ENCODE data around the gene PRKN. TPM values are rescaled to one million over a fixed set of nuclear protein-coding genes. Genes with fewer than 3 reads are reported as not detected.

PRKN gene
- total RNA-seq, 1 donor from 2014 or later: 1.3 TPM

GRCh38 chr6:161522276-161522675, 1205.3 kb downstream of the PRKN start:
- no peak overlapping the region for H3K27ac Mint-ChIP-seq (ENCODE audit: unreplicated experiment)
- peaks cover 1% of the 10 kb centered on the region for H3K9me3 Mint-ChIP-seq (ENCODE audit: unreplicated experiment)
- no peak overlapping the region for H3K4me2 ChIP-seq (ENCODE audit: low read length)
- H3K4me1 ChIP-seq (ENCODE audit: insufficient read depth, low read length): no peaks in the 10 kb centered on the region
- no peak overlapping the region for H3K9ac ChIP-seq (ENCODE audit: low read length)
- TF ChIP-seq EZH2 (IDR thresholded peaks at IDR 0.05; ENCODE audit: insufficient read depth, low read length): no peak
- DNase-seq (ENCODE audit: low read depth) (no peak), FAIRE-seq (no peak)
- H3K4me3 Mint-ChIP-seq (ENCODE audit: unreplicated experiment): no peak overlapping the region
- H3K27me3 Mint-ChIP-seq (ENCODE audit: low read depth, unreplicated experiment): no peaks in the 10 kb centered on the region
- H3K27me3 ChIP-seq (ENCODE audit: insufficient read depth, low read length): no peaks in the 10 kb centered on the region
- no peaks in the 10 kb centered on the region for H3K36me3 ChIP-seq (ENCODE audit: insufficient read depth, low read length)
- no peaks in the 10 kb centered on the region for H3K4me1 Mint-ChIP-seq (ENCODE audit: low read depth, unreplicated experiment)
- no peaks in the 10 kb centered on the region for H3K9me3 ChIP-seq (ENCODE audit: insufficient read depth, low read depth, low read length)
- H3K36me3 Mint-ChIP-seq (ENCODE audit: low read depth, unreplicated experiment): no peaks in the 10 kb centered on the region
- no peak overlapping the region for H2AFZ ChIP-seq (ENCODE audit: low read depth, low read length)
- H3K4me3 ChIP-seq (ENCODE audit: insufficient read depth, low read depth, low read length): no peak overlapping the region
- H3K27ac ChIP-seq (ENCODE audit: low read depth, low read length): no peak overlapping the region
- no peaks in the 10 kb centered on the region for H3K79me2 ChIP-seq (ENCODE audit: insufficient read depth, low read length)
- H4K20me1 ChIP-seq (ENCODE audit: insufficient read depth, low read length): no peaks in the 10 kb centered on the region

GRCh38 chr6:161511447-161512095, 1216.0 kb downstream of the PRKN start:
- Histone ChIP-seq H3K4me2 (ENCODE audit: low read length) (no peak overlapping the region), H3K9me3 (ENCODE audit: insufficient read depth, low read depth, low read length) (no peaks in the 10 kb centered on the region), H3K9ac (ENCODE audit: low read length) (no peak overlapping the region), H4K20me1 (ENCODE audit: insufficient read depth, low read length) (no peaks in the 10 kb centered on the region), H2AFZ (ENCODE audit: low read depth, low read length) (no peak overlapping the region), H3K4me3 (ENCODE audit: insufficient read depth, low read depth, low read length) (no peak overlapping the region), H3K79me2 (ENCODE audit: insufficient read depth, low read length) (no peaks in the 10 kb centered on the region), H3K27me3 (ENCODE audit: insufficient read depth, low read length) (no peaks in the 10 kb centered on the region), H3K36me3 (ENCODE audit: insufficient read depth, low read length) (no peaks in the 10 kb centered on the region), H3K4me1 (ENCODE audit: insufficient read depth, low read length) (no peaks in the 10 kb centered on the region), H3K27ac (ENCODE audit: low read depth, low read length) (no peak overlapping the region)
- Mint-ChIP-seq H3K36me3 (ENCODE audit: low read depth, unreplicated experiment) (no peaks in the 10 kb centered on the region), H3K4me3 (ENCODE audit: unreplicated experiment) (no peak overlapping the region), H3K9me3 (ENCODE audit: unreplicated experiment) (no peaks in the 10 kb centered on the region), H3K4me1 (ENCODE audit: low read depth, unreplicated experiment) (peaks cover 3% of the 10 kb centered on the region), H3K27ac (ENCODE audit: unreplicated experiment) (no peak overlapping the region), H3K27me3 (ENCODE audit: low read depth, unreplicated experiment) (no peaks in the 10 kb centered on the region)
- TF ChIP-seq, protein P1, sequence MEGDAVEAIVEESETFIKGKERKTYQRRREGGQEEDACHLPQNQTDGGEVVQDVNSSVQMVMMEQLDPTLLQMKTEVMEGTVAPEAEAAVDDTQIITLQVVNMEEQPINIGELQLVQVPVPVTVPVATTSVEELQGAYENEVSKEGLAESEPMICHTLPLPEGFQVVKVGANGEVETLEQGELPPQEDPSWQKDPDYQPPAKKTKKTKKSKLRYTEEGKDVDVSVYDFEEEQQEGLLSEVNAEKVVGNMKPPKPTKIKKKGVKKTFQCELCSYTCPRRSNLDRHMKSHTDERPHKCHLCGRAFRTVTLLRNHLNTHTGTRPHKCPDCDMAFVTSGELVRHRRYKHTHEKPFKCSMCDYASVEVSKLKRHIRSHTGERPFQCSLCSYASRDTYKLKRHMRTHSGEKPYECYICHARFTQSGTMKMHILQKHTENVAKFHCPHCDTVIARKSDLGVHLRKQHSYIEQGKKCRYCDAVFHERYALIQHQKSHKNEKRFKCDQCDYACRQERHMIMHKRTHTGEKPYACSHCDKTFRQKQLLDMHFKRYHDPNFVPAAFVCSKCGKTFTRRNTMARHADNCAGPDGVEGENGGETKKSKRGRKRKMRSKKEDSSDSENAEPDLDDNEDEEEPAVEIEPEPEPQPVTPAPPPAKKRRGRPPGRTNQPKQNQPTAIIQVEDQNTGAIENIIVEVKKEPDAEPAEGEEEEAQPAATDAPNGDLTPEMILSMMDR (IDR thresholded peaks at IDR 0.05; ENCODE audit: insufficient read depth, low read depth, low read length): no peak
- no peak for TF ChIP-seq EZH2 (IDR thresholded peaks at IDR 0.05; ENCODE audit: insufficient read depth, low read length)
- FAIRE-seq (no peak), DNase-seq (ENCODE audit: low read depth) (no peak)

DNA sequence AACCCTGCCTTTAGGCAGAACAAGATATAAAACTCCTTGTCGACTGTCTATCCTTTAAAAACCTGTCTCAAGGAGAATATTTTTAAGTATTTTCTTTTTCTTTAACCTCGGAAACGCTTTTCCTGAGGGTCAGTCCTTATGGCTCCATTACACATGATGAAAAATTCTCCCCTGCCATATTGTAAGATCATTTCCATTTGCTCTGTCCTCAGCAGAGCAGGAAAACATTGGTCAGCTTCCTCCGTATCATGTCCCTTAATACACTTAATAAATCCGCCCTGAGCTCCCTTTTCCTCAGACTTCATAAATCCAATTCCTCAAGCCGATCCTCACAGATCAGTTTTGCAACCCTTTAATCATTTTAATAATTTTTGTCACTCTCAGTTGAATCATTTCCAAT, 1219.2 kb downstream of the PRKN start:
- Histone ChIP-seq H3K27me3 (ENCODE audit: insufficient read depth, low read length) (no peaks in the 10 kb centered on the region), H3K79me2 (ENCODE audit: insufficient read depth, low read length) (no peaks in the 10 kb centered on the region), H3K4me1 (ENCODE audit: insufficient read depth, low read length) (no peaks in the 10 kb centered on the region), H2AFZ (ENCODE audit: low read depth, low read length) (no peak overlapping the region), H3K4me2 (ENCODE audit: low read length) (no peak overlapping the region), H4K20me1 (ENCODE audit: insufficient read depth, low read length) (no peaks in the 10 kb centered on the region), H3K9ac (ENCODE audit: low read length) (no peak overlapping the region), H3K36me3 (ENCODE audit: insufficient read depth, low read length) (no peaks in the 10 kb centered on the region), H3K9me3 (ENCODE audit: insufficient read depth, low read depth, low read length) (no peaks in the 10 kb centered on the region), H3K27ac (ENCODE audit: low read depth, low read length) (no peak overlapping the region), H3K4me3 (ENCODE audit: insufficient read depth, low read depth, low read length) (no peak overlapping the region)
- Mint-ChIP-seq H3K4me1 (ENCODE audit: low read depth, unreplicated experiment) (peaks cover 3% of the 10 kb centered on the region), H3K36me3 (ENCODE audit: low read depth, unreplicated experiment) (no peaks in the 10 kb centered on the region), H3K27me3 (ENCODE audit: low read depth, unreplicated experiment) (no peaks in the 10 kb centered on the region), H3K27ac (ENCODE audit: unreplicated experiment) (no peak overlapping the region), H3K4me3 (ENCODE audit: unreplicated experiment) (no peak overlapping the region), H3K9me3 (ENCODE audit: unreplicated experiment) (no peaks in the 10 kb centered on the region)
- no peak for FAIRE-seq
- DNase-seq (ENCODE audit: low read depth): no peak
- TF ChIP-seq, protein P1 (IDR thresholded peaks at IDR 0.05; ENCODE audit: insufficient read depth, low read depth, low read length): no peak
- TF ChIP-seq EZH2 (IDR thresholded peaks at IDR 0.05; ENCODE audit: insufficient read depth, low read length): no peak
